NCI-H1417 (cell line): ENCODE measurements around the gene HAO2.
"Not testable (repeated sequence)": the region's sequence is repeated elsewhere in the genome, so short reads cannot be mapped to it uniquely, and the experiment has no call there.

Experiments used
- DNase-seq, 3 experiments: peaks; one replicate each; lab custom pipeline; 2025; lab: John Stamatoyannopoulos, UW

Gene HAO2

DNA sequence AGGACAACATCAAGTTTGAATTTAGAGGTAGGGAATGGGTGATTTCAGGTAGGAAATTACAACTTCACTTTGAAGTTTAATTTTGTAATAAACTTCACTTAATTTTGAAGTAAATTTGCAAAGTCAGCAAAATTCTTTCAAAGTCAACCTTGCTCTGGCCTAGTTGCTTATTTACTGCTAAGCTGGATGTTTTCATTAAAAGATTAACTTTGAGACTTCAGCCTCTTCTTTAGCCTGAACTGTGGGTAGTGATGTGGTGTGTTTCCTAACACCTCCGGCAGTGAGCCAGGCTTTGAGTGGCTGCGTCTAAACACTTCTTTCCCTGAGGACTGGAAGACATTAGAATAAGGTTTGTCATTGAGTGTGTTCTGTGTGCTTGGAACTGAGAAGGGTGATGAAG is at the start of gene HAO2:
HAO2 (plus strand) TSS at position 232 of the 400 bp plus-strand sequence. CDS start 12,301 bp downstream, outside the sequence.
- no peak for DNase-seq

GRCh38 chr1:119320100-119320499 is 48.5 kb upstream of the HAO2 start:
- DNase-seq, result no peak

- DNase-seq, result no peak
Measured at GRCh38 chr1:119321666-119322419, 46.7 kb upstream of the HAO2 start.

GRCh38 chr1:119323216-119323982 is 45.2 kb upstream of the HAO2 start:
- no peak for DNase-seq

DNA sequence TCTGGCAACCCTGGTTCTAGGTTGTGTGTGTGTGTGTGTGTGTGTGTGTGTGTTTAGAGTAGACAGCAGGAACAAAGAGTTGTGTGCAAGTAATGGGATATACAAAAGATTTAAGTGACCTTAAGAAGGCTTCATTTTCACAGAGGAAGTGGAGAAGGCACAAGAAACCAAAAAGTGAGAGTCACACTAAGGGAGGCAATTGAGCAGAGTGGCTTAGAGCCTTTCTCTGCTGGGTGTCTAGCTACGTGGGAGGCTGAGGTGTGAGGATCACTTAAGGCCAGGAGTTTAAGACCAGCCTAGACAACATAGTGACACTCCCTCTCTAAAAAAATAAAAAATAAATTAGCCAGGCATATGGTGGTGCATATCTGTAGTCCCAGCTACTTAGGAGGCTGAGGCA is 44.4 kb upstream of the HAO2 start:
- DNase-seq, result no peak

GRCh38 chr1:119326251-119326650 is 42.3 kb upstream of the HAO2 start:
- no peak for DNase-seq

DNA sequence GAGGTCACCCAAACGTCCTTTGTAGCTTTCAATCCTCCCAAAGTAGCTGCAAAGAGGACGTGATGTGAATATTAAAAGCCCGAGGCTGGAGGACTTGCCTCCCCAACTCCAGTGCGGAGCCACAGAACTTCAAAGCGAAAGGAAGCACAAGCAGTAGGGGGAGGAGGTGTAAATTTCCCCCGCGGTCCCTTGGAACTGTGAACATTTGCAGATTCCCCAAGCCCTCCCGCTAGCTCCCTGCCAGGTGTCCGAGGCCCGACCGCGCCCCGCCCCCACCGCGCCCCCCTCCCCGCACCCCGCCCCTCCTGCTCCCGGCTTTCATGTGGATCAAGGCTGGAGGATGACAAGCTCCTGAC is 41.5 kb upstream of the HAO2 start:
- peak in 1 of 3 experiments; percentile 83 for DNase-seq

GRCh38 chr1:119327450-119328155 is 41.0 kb upstream of the HAO2 start:
- peak; percentile 83 to 95 (median 92) for DNase-seq

DNA sequence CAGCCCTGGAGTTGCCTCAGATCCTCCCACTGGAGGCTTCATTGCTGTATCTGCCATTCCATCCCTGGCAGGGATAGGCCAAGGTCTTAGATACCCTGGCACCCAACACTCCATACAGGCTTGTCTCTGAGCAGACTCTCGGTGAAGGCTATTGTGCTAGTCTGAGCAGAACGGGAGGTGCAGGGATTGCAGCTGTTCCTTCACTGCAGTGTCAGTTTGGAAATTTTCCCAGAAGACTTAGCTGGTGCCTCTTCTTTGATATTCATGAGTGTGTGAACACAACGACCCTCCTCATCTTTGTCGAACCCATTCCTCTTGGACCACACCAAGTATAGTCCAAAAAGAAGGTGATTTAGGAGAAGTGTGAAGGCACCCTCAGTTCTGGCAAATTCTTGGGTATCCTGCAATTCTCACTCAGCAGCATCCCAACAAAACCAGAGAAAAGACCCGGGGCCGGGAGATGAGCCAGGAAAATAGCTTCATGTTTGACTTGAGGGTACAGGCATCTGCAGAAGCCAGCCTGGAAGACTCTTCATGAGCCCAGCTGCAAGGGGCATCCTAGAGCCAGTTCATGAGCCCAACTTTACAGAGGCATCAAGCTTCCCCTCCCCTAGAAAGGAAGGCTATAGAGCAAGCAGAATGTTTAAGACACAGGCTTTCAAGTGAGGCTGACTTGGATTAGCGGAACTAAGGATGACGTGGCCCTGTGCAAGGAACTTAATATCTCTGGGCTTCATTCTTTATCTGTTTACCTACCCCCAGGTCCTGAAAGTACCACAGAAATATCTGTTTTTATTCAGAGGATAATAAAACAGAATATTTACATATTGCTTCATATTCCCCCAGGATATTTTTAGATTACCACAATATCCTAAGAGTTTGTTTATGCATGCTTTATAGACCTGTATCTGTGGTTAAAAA is 38.8 kb upstream of the HAO2 start:
- DNase-seq, result no peak

DNA sequence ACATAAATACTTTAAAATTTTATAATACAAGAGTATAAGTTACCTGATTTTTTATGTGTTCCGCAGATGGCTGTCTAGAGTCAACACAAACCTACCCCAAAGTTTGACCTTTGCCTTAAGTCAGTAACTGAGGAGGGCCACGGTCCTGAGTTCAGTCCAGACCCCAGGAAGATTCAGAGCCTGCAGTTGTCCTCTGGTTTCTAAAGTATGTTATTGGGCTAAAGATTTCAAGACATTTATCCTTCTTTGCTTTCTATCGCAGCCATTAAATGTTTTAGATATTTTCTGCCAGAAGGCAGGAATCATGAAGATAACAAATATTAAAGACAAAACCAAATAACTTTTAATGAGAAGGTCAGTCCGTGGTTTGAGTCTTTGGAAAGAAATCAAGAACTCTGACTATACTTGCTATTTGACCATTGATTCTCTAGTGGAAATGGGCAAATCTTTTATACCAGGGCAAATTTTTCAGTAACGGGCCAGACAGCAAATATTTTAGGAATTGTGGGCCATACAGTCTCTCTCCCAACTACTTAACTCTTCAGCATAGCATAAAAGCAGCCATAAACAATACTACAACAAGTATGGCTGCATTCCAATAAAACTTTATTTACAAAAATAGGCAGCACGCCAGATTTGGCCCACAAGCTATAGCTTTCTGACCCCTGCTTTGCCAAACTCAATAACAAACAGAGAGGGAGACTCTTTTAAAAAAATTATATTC is 38.0 kb upstream of the HAO2 start:
- no peak for DNase-seq

DNA sequence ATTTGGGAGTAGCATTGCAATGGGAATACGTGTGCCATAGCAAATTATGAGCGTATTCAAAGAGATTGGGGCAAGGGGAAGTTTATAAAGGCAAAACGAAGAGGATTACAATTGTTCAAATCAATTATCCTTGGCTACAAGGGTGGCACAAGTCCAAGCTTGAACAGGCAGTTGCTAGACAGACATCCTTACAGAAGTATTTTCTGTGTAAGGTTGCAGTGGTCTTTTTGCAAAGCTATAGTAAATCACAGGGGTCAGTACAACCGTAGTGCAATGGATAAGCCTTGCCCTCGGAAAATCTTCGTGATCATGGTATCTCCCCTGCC is 37.4 kb upstream of the HAO2 start:
- DNase-seq, result no peak

- DNase-seq, result no peak
Measured at GRCh38 chr1:119331915-119332314, 36.7 kb upstream of the HAO2 start.

DNA sequence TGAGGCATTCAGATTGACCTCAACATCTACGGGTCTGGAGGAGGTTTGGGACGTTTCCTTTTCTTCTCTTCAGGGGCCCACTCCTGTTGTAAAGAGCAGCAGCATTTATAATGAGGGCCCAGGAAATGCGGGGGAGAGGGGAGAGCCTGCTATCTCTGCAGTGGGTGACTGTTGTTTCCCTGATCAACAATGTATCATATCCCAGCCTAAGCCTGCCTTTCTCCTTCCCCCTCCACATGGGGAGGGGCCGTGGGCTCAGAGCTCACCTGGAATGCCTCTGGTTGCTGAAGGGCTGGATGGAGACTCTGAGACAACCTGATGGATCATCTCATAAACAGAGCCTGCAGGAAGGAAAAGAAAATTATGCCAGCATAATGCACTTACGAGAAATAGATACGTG is 36.0 kb upstream of the HAO2 start:
- DNase-seq, result no peak

- DNase-seq, result no peak
Measured at GRCh38 chr1:119333163-119333896, 35.3 kb upstream of the HAO2 start.

DNA sequence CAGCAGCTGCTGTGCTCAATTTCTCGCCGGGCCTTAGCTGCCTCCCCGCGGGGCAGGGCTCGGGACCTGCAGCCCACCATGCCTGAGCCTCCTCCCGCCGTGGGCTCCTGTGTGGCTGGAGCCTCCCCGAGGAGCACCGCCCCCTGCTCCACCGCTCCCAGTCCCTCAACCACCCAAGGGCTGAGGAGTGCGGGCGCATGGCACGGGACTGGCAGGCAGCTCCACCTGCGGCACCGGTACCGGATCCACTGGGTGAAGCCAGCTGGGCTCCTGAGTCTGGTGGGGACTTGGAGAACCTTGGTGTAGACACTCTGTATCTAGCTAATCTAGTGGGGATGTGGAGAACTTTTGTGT is 34.7 kb upstream of the HAO2 start:
- not testable (repeated sequence) for DNase-seq

GRCh38 chr1:119336848-119337247 is 31.7 kb upstream of the HAO2 start:
- no peak for DNase-seq

- DNase-seq, result no peak
Measured at GRCh38 chr1:119338004-119338403, 30.6 kb upstream of the HAO2 start.

- no peak for DNase-seq
Measured at GRCh38 chr1:119338757-119339156, 29.8 kb upstream of the HAO2 start.

DNA sequence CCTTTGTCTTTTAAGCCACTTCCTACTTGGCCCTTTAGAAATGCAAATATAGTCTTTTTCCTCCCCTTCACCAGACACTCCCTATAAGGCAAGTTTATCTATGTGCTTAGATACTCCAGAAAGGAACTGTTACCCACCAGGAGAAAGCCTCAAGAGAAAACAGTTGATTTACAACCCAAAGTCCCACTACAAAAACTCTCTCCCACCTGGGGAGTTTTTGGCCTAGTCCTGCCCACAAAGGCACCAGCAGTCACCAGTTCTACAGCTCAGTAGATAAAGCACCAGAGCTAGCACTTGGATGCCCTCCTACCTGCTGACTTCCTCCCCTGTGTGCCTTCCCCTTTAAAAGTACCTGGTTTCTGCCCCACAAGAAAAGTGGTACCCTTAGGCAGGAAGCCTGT is 27.7 kb upstream of the HAO2 start:
- DNase-seq, result no peak

GRCh38 chr1:119341372-119341947 is 27.1 kb upstream of the HAO2 start:
- DNase-seq, result peak in 2 of 3 experiments; percentile 23 to 87
